ENCODE data around the gene NPM3. TPM values are rescaled to one million over a fixed set of nuclear protein-coding genes. Genes with fewer than 3 reads are reported as not detected.

Gene NPM3
- total and polyA plus RNA-seq, 4 donors = 3.4 to 24.9 (median 12.4) TPM

- no peak for TF ChIP-seq CTCF (IDR thresholded peaks at IDR 0.05; ENCODE audit: low read depth, low read length, missing input control)
Measured at GRCh38 chr10:101832325-101832771, 49.1 kb upstream of the NPM3 start (continued).

- H3K27ac ChIP-seq (ENCODE audit: low read depth in 1 of 2, low read length in 2 of 2) = peak overlapping the region; percentile 11 to 74
- H3K9me3 ChIP-seq (ENCODE audit: control insufficient read depth in 4 of 4, low read length in 3 of 4) = no peaks in the 10 kb centered on the region
- no peaks in the 10 kb centered on the region for H3K36me3 ChIP-seq (ENCODE audit: control insufficient read depth in 4 of 4, insufficient read depth in 3 of 4, low read depth in 1 of 4, low read length in 3 of 4)
- H3K4me1 ChIP-seq (ENCODE audit: control insufficient read depth in 4 of 4, insufficient read depth in 4 of 4, low read length in 3 of 4) = peaks cover 0 to 25% (median 8%) of the 10 kb centered on the region in 4 donors
- TF ChIP-seq MAX (IDR thresholded peaks at IDR 0.05) = no peak
- no peak for TF ChIP-seq FOXA1 (IDR thresholded peaks at IDR 0.05)
- peak overlapping the region in 1 of 3 donors; percentile 54 for H3K4me3 ChIP-seq (ENCODE audit: low read depth in 1 of 3, low read length in 3 of 3)
- H3K27me3 ChIP-seq (ENCODE audit: control insufficient read depth in 4 of 4, insufficient read depth in 4 of 4, low read length in 3 of 4) = no peaks in the 10 kb centered on the region
- no peak for DNase-seq (ENCODE audit: low spot score)
- H3K9ac ChIP-seq (ENCODE audit: low read depth in 1 of 2, low read length in 2 of 2) = no peak overlapping the region
- WGBS = 80% methylated on average over 9 of the region's 9 CpGs
Measured at GRCh38 chr10:101831169-101831811, 48.0 kb upstream of the NPM3 start.

- H3K27me3 ChIP-seq (ENCODE audit: control insufficient read depth in 4 of 4, insufficient read depth in 4 of 4, low read length in 3 of 4) = no peaks in the 10 kb centered on the region
- H3K4me1 ChIP-seq (ENCODE audit: control insufficient read depth in 4 of 4, insufficient read depth in 4 of 4, low read length in 3 of 4) = peaks cover 0 to 25% (median 8%) of the 10 kb centered on the region in 4 donors
- TF ChIP-seq SP1 (IDR thresholded peaks at IDR 0.05) = peak; percentile 69
- peak in 1 of 2 donors; percentile 19 for TF ChIP-seq GABPA (IDR thresholded peaks at IDR 0.05 in 1 of 2, conservative IDR thresholded peaks at IDR 0.05 in 1 of 2)
- no peak for TF ChIP-seq CTCF (IDR thresholded peaks at IDR 0.05; ENCODE audit: low read depth, low read length, missing input control)
- TF ChIP-seq RXRA (IDR thresholded peaks at IDR 0.05) = no peak
- TF ChIP-seq EGR1 (IDR thresholded peaks at IDR 0.05; ENCODE audit: low read depth in 2 of 2) = no peak
- TF ChIP-seq ZBTB33 (IDR thresholded peaks at IDR 0.05) = no peak
- TF ChIP-seq JUND (IDR thresholded peaks at IDR 0.05) = no peak
- no peak for TF ChIP-seq FOXA1 (IDR thresholded peaks at IDR 0.05)
- no peak for TF ChIP-seq RAD21 (IDR thresholded peaks at IDR 0.05)
- no peak for TF ChIP-seq TAF1 (conservative IDR thresholded peaks at IDR 0.05)
- no peak for TF ChIP-seq ATF3 (IDR thresholded peaks at IDR 0.05)
- TF ChIP-seq HNF4A (conservative IDR thresholded peaks at IDR 0.05) = no peak
- no peak for TF ChIP-seq HNF4G (IDR thresholded peaks at IDR 0.05)
- TF ChIP-seq REST (IDR thresholded peaks at IDR 0.05) = no peak
- no peak for TF ChIP-seq YY1 (IDR thresholded peaks at IDR 0.05)
- TF ChIP-seq MAX (IDR thresholded peaks at IDR 0.05) = peak; percentile 53
- no peak for TF ChIP-seq FOXA2 (IDR thresholded peaks at IDR 0.05)
- no peak for TF ChIP-seq NR2F2 (IDR thresholded peaks at IDR 0.05)
- peak overlapping the region; percentile 45 to 74 for H3K27ac ChIP-seq (ENCODE audit: low read depth in 1 of 2, low read length in 2 of 2)
- 4% methylated on average over 56 of the region's 56 CpGs for WGBS
- H3K36me3 ChIP-seq (ENCODE audit: control insufficient read depth in 4 of 4, insufficient read depth in 3 of 4, low read depth in 1 of 4, low read length in 3 of 4) = no peaks in the 10 kb centered on the region
- H3K9me3 ChIP-seq (ENCODE audit: control insufficient read depth in 4 of 4, low read length in 3 of 4) = no peaks in the 10 kb centered on the region
- peak overlapping the region; percentile 33 to 54 (median 52) for H3K4me3 ChIP-seq (ENCODE audit: low read depth in 1 of 3, low read length in 3 of 3)
- no peak overlapping the region for H3K9ac ChIP-seq (ENCODE audit: low read depth in 1 of 2, low read length in 2 of 2)
- peak; percentile 90 for DNase-seq (ENCODE audit: low spot score)
Measured at GRCh38 chr10:101830322-101831168, 47.3 kb upstream of the NPM3 start.
